Measurements from ENCODE around the gene ZXDC.

Gene ZXDC

DNA sequence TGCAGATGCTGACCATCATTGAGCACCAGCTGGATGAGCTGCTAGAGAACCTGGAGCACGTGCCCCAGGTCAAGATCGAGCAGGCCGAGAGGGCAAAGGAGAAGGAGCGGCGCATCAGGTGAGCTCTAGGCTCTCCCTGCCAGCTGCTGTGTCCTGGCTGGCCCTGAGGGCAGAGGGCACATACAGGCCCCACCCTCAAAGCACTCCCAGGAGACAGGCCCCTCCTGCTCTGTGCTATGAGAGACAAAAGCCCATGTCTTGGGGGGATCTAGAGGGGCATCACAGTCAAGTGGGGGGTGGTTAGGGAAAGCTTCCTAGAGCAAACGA is 41.5 kb downstream of the ZXDC start:
- DNase-seq (ENCODE audit: low spot score): no peak
- H3K36me3 ChIP-seq (ENCODE audit: low read depth): no peaks in the 10 kb centered on the region; the same call in 1 of the 2 replicates
- H3K4me3 ChIP-seq (ENCODE audit: severe bottlenecking): no peak overlapping the region
- H3K4me1 ChIP-seq (ENCODE audit: insufficient read depth, poor library complexity, severe bottlenecking): no peaks in the 10 kb centered on the region
- TF ChIP-seq, protein P1, sequence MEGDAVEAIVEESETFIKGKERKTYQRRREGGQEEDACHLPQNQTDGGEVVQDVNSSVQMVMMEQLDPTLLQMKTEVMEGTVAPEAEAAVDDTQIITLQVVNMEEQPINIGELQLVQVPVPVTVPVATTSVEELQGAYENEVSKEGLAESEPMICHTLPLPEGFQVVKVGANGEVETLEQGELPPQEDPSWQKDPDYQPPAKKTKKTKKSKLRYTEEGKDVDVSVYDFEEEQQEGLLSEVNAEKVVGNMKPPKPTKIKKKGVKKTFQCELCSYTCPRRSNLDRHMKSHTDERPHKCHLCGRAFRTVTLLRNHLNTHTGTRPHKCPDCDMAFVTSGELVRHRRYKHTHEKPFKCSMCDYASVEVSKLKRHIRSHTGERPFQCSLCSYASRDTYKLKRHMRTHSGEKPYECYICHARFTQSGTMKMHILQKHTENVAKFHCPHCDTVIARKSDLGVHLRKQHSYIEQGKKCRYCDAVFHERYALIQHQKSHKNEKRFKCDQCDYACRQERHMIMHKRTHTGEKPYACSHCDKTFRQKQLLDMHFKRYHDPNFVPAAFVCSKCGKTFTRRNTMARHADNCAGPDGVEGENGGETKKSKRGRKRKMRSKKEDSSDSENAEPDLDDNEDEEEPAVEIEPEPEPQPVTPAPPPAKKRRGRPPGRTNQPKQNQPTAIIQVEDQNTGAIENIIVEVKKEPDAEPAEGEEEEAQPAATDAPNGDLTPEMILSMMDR (IDR thresholded peaks at IDR 0.05; ENCODE audit: poor library complexity, severe bottlenecking): no peak
- H3K9me3 ChIP-seq (ENCODE audit: severe bottlenecking): no peaks in the 10 kb centered on the region
- no peak overlapping the region for H3K27ac ChIP-seq (ENCODE audit: poor library complexity, severe bottlenecking)
- H3K27me3 ChIP-seq (ENCODE audit: insufficient read depth, poor library complexity, severe bottlenecking): no peaks in the 10 kb centered on the region
- no peak for ATAC-seq (ENCODE audit: low read depth)

DNA sequence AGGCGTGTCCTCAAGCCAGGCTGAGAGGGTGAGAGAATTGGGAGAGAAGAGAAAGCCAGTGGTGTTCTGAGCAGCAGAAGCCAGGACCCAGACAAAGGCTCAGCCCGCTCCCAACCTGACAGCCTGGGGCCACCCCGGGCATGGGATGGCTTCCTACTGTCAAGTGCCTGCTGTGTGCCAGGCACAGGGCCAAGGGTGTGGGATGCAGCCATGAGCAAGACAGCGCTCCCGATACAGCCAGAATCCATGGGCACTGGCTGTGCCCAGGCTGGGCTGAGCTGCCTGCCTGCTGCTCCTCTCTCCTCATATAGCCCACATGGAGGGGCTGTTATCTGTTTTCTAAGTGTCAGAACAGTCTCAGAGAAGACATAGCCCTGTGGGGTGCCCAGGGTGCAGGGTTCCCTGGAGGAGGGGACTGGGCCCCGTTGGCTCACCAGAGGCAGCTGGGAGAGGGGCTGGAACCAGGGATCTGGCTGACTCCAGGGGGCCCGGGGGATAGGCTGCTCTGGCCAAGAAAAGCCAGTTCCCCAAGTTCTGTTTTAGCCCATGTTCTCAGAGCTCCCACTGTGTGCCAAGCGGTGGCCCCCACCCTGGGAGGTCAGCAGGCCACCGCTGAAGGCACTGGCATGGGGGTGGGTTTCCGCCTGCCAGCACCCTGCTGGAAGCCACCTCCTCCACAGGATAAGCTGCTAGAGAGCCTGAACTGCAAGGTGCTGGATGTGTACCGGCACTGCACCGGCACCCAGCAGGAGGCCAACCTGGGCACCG is 42.0 kb downstream of the ZXDC start:
- Histone ChIP-seq H3K27ac (ENCODE audit: poor library complexity, severe bottlenecking) (no peak overlapping the region), H3K4me3 (ENCODE audit: severe bottlenecking) (no peak overlapping the region), H3K36me3 (ENCODE audit: low read depth) (no peaks in the 10 kb centered on the region; the same call in 1 of the 2 replicates), H3K27me3 (ENCODE audit: insufficient read depth, poor library complexity, severe bottlenecking) (no peaks in the 10 kb centered on the region), H3K9me3 (ENCODE audit: severe bottlenecking) (no peaks in the 10 kb centered on the region), H3K4me1 (ENCODE audit: insufficient read depth, poor library complexity, severe bottlenecking) (no peaks in the 10 kb centered on the region)
- no peak for ATAC-seq (ENCODE audit: low read depth)
- TF ChIP-seq, protein P1 (IDR thresholded peaks at IDR 0.05; ENCODE audit: poor library complexity, severe bottlenecking): no peak
- peak; percentile 33 for DNase-seq (ENCODE audit: low spot score)

DNA sequence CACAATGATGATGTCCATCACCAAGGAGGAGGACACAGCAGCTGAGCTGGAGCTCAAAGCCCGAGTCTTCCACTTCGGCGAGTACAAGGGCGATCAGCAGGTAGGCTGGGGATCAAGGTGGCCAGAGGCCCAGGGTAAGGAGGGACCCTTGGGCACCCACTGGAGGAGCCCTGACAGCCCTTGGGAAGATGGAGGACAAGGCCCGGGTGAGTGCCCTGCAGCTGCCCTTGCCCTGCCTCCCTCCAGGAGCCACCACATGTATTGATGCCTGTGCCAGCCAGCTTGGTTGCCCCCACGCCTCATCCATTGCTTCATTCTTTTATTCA is 42.6 kb downstream of the ZXDC start:
- no peaks in the 10 kb centered on the region for H3K9me3 ChIP-seq (ENCODE audit: severe bottlenecking)
- H3K27me3 ChIP-seq (ENCODE audit: insufficient read depth, poor library complexity, severe bottlenecking): no peaks in the 10 kb centered on the region
- peak; percentile 38 for DNase-seq (ENCODE audit: low spot score)
- H3K36me3 ChIP-seq (ENCODE audit: low read depth): no peaks in the 10 kb centered on the region
- no peak for ATAC-seq (ENCODE audit: low read depth)
- TF ChIP-seq, protein P1 (IDR thresholded peaks at IDR 0.05; ENCODE audit: poor library complexity, severe bottlenecking): no peak
- no peak overlapping the region for H3K27ac ChIP-seq (ENCODE audit: poor library complexity, severe bottlenecking)
- H3K4me1 ChIP-seq (ENCODE audit: insufficient read depth, poor library complexity, severe bottlenecking): no peaks in the 10 kb centered on the region
- no peak overlapping the region for H3K4me3 ChIP-seq (ENCODE audit: severe bottlenecking)

DNA sequence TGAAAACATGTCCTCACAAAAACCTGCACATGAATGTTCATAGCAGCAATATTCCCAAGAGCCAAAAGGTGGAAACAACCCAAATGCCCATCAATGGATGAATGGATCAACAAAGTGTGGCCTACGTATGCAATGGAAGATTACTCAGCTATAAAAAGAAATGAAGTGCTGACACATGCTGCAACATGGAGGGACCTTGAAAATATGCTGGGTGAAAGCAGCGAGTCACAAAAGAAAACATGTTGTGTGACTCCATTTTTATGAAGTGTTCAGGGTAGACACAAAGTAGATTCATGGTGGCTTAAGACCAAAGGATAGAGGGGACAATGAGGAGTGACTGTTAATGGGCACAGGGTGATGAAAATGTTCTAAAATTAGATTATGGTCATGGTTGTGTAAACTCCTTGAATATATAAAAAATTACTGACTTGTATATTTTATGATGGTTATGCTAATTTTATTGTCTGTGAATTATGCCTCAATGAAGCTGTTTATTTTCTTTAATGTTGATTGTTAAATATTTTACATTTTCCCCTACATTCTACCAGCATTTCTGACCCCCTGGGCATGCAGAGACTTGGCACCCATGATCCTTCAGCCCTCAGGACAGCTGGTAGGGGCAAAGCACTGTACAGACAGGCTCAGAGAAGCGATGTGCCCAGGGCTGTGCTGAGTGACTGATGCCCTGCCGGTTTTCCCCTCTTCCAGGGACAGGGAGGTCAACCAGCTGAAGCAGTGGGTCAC is 43.2 kb downstream of the ZXDC start:
- H3K4me1 ChIP-seq (ENCODE audit: insufficient read depth, poor library complexity, severe bottlenecking): no peaks in the 10 kb centered on the region
- H3K9me3 ChIP-seq (ENCODE audit: severe bottlenecking): no peaks in the 10 kb centered on the region
- DNase-seq (ENCODE audit: low spot score) (no peak), ATAC-seq (ENCODE audit: low read depth) (no peak)
- H3K36me3 ChIP-seq (ENCODE audit: low read depth): no peaks in the 10 kb centered on the region
- no peaks in the 10 kb centered on the region for H3K27me3 ChIP-seq (ENCODE audit: insufficient read depth, poor library complexity, severe bottlenecking)
- no peak overlapping the region for H3K27ac ChIP-seq (ENCODE audit: poor library complexity, severe bottlenecking)
- TF ChIP-seq, protein P1 (IDR thresholded peaks at IDR 0.05; ENCODE audit: poor library complexity, severe bottlenecking): no peak
- H3K4me3 ChIP-seq (ENCODE audit: severe bottlenecking): no peak overlapping the region

DNA sequence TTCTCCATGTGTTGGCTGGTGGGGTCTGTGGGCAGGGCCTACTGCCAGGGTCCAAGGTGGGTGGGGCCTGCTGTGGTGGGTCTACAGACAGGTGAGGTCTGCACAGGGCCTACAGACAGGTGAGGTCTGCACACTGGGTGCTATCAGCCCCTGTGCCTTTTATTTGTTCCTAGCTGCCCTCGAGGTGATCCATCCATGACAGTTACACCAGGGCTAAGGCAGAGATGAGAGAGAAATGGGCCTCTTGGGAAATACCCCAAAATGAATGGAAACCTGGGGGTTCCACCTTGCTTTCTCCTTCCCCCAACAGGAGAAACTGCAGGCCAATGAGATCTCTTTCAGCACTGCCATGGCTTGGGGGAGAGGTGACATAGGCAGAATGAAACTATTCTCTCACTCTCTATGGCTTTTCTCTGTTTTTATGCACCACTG is 44.6 kb downstream of the ZXDC start:
- ATAC-seq (ENCODE audit: low read depth): no peak
- no peak overlapping the region for H3K27ac ChIP-seq (ENCODE audit: poor library complexity, severe bottlenecking)

More for the DNA sequence above, 44.6 kb downstream of the ZXDC start:
- Histone ChIP-seq H3K27me3 (ENCODE audit: insufficient read depth, poor library complexity, severe bottlenecking) (no peaks in the 10 kb centered on the region), H3K4me1 (ENCODE audit: insufficient read depth, poor library complexity, severe bottlenecking) (no peaks in the 10 kb centered on the region), H3K9me3 (ENCODE audit: severe bottlenecking) (no peaks in the 10 kb centered on the region), H3K36me3 (ENCODE audit: low read depth) (no peaks in the 10 kb centered on the region), H3K4me3 (ENCODE audit: severe bottlenecking) (no peak overlapping the region)
- no peak for DNase-seq (ENCODE audit: low spot score)
- TF ChIP-seq, protein P1 (IDR thresholded peaks at IDR 0.05; ENCODE audit: poor library complexity, severe bottlenecking): no peak

All from RWPE2 (cell line).